ENCODE results near the gene TNFSF15.

TNFSF15 gene

DNA sequence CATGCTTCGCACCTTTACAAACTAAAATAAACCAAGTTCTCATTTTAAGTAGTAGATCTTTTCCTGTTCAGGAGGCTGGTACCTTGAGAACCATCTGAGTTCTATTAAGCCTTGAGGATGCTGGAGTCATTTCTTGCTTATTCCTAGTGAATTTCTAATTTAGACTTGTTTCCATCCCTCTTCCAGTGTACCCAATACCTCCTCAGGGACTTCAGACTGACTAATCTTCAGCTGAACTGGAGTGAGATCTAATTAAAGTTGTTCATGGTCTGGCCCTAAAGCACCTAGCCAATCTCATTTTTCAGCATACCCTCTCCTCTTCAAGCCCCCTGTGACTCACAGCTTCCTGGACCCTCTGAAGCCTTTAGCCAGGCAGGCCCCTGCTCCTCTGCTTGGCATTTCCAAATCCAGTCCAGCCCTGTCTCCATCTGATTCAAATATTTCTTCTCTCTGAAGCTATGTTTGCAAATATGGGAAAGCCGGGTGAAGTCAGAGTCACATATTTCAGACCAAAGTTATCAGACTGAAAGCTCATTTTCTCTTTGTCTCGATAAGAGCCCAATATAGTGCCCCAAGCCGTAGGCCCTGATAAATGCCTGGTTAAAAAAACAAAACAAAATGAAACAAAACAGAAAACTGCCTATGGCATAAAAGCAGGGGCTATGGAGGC lies 19.4 kb upstream of the TNFSF15 start:
- DNase-seq (ENCODE audit: low read depth) = peak; percentile 44

DNA sequence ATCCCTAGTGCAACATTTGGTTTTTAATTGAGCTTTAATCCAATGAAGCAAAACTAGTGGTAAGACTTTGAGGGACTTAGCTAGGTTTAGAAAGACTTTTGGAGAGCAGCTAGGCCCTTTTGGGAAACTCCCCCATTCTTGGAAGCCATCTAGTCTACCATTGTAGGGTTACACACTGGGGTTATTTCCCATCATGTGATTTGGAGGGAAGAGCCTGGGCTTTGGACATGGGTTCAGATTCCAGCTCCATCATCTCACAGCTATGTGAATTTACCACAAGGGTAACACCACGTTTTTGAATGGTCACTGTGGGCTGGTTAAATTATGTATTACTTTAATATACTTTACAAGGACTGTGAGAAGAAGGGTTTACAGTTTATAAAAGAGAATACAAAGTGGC lies 18.3 kb upstream of the TNFSF15 start:
- DNase-seq (ENCODE audit: low read depth) = peak; percentile 67

DNA sequence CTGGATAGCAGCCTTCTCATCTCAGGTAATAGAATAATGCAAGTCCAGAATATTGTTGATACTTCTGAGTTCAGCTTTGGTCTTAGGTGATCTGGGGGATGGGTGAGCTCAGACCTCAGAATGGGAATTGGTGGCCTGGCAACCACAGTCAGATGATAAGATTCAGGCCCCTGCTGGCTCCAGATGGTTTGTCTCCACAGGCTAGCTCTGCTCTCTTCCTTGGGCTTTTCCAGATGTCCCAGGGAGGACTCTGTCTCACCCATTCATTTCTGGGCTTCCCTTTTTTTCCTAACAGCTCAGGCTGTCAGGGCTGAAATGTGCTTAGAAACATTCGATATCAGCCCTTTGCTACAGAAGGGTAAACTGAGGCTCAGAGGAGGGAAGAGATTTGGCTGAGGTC lies 17.6 kb upstream of the TNFSF15 start:
- no peak for DNase-seq (ENCODE audit: low read depth)

- no peak for DNase-seq (ENCODE audit: low read depth)
Measured at GRCh38 chr9:114822708-114823107, 16.9 kb upstream of the TNFSF15 start.

GRCh38 chr9:114820776-114821501 lies 15.1 kb upstream of the TNFSF15 start:
- DNase-seq (ENCODE audit: low read depth) = peak; percentile 53

DNA sequence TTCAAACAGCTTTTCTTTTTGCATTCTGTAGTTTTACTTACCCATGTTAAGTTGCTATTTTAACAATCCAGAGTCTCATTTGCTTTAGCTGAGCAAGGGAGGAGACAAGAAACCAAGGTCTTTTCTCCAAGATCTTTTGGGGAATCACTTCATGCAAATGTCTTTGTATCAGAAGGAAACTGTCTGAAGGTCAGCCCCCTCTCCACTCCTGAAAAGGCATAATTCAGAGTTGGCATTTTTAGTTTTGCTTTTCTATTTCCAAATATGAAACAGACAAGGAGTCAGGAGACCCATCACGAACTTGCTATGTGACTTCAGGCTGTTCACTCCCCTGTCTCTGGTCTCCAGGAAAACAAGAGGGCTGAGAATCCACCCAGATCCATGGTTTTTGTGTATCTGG lies 12.3 kb upstream of the TNFSF15 start:
- no peak for DNase-seq (ENCODE audit: low read depth)

DNA sequence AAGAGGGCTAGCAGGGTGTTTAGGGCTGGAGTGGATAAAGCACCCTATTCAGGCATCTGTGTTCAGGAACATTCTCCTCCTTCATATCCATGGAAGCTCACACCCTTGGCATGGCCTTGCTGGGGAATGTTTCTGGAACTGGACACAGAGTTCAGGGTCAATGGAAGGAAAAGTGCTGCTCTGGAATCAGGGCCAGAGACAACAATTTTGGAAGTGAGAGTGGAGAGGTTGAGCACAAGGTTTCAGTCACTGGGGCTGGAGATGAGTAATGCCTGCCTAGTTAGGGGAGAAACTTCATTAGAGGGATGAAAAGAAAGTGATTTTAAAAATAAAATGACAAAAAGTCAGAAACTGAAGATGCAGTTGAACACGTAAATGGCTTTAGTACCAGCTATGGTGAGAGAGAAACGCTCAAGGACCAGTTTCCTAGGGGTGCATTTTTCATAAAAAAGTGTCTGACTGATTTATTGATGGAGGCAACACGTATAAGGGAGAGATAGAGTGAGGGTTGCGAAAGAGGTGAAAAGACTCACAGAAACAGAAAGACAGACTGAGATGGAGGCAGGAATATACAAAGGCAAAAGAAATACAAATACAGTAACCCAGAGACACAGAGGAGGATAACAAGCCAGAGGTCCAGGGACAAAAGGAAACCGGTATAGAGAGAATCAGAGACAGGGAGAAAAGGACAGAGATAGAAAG lies 8.0 kb upstream of the TNFSF15 start:
- no peak for DNase-seq (ENCODE audit: low read depth)

DNA sequence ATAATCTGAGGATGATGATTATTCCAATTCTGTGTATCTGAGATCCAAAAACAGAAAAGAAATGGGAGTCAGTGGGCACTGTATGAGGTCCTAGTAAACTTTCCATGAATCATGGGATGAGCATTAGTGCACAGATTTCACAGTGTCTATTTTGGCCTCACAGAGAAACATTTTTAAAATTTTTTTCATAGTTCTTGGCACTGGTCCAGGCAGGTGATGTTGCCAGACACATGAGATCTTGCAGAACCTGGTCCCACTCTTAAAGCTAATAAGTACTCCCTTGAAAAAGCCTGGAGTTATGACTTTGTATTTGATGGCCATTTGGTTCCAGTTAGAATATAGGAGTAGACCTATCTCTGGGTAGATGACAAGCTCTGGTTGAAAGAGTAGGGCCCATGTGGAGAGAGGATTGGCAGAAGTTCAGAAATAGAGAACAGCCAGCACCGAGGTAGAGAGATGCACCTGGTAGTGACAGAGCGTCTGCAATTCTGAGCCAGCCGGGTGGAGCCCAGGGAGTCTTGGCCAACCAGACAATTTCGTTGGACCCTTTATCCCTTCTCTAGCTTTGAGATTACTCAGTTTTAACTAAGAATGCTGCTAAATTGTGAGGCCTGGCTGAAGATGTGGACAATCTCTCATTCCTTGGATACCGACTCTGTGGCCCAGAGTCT lies 6.3 kb upstream of the TNFSF15 start:
- DNase-seq (ENCODE audit: low read depth) = no peak

DNA sequence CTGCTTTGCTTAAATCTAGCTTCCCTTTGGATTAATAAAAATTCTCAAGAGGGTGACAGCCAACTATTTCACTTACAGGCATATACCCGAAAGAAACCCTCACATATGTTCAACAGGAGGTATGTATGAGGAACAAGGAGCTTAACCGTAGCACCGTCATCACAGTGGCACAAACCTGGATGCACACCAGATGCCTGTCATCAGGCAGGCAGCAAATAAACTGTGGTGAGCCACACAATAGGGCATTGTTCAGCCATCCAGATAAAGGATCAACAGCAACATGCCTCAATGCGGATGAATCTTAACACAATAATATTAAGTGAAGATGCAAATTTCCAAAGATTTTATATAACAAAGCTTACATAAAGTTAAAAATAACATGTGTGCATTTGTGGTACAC lies 5.5 kb upstream of the TNFSF15 start:
- no peak for DNase-seq (ENCODE audit: low read depth)

GRCh38 chr9:114810614-114811013 lies 4.8 kb upstream of the TNFSF15 start:
- peak; percentile 75 for DNase-seq (ENCODE audit: low read depth)

GRCh38 chr9:114806526-114806900 lies 674 bp upstream of the TNFSF15 start:
- DNase-seq (ENCODE audit: low read depth) = no peak

- peak; percentile 60 for DNase-seq (ENCODE audit: low read depth)
Measured at GRCh38 chr9:114804505-114804904, 1.3 kb downstream of the TNFSF15 start.

- no peak for DNase-seq (ENCODE audit: low read depth)
Measured at GRCh38 chr9:114803479-114804265, 2.2 kb downstream of the TNFSF15 start.

- DNase-seq (ENCODE audit: low read depth) = no peak
Measured at GRCh38 chr9:114799925-114800324, 5.9 kb downstream of the TNFSF15 start.

DNA sequence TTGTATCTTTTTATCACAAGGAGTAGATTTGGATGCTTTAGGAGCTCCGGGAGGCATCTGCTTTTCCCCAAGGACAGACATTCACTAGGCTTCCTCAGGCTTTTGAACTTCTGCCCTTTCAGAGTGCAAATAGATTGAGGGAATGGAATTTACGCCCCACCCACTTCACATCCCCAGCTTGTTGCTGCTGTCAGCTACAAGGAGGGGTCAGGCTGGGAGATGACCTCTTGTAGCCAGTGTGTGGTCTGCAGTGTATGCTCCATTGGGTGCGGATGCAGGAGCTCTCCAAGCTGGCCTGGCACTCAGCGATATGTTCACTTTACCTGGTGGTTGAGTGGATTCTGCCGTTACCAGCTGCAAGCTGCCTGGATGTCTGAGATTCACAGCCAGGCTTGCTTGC lies 6.4 kb downstream of the TNFSF15 start:
- no peak for DNase-seq (ENCODE audit: low read depth)

DNA sequence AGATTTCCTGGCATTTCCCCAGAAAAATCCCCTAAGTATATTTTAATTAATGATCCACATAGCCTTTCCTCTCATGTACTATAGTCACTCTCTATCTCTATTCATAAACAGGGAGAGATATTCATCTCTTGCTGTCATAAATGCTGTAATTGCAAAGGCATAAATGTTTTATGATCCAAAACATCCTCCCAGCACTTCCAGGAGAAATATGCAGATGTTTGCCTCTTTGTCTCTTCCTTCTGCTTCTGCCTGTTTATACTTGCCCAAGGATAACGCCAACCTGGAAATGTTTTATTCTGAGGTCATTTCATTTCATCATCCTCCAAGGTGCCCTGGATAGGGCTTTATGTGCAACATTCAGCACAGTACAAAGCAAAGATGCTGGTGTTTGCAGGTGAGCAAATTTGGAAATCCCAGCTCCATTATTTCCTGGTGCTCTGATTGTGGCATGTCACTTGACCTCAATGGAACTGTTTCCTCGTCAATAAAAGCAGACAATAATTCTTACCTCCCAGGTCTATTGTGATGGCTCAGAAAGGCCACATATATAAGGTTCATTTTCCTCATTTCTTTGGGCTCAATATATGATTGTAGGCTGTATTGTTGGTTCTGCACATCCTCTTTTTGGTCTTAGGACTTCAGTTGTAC lies 6.9 kb downstream of the TNFSF15 start:
- DNase-seq (ENCODE audit: low read depth) = no peak

DNA sequence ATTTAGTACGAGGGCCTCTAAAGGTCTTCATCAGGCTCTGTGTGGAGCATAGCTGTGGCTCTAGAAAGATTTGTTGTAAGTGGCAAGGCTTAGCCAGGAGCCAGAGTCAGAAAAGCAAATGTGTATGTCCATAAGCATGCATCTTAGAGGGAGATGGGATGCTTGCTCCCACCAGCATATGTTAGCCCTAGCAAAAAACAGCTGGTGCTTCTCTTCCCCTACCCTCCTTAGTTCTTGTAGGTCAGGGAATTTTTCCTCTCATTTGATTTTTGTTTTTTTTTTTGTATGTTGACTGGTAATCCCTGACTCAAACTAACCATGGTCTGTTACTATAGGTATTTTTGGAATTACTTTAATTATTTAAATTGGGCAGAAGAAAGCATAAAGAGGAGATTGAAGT lies 7.7 kb downstream of the TNFSF15 start:
- no peak for DNase-seq (ENCODE audit: low read depth)

- no peak for DNase-seq (ENCODE audit: low read depth)
Measured at GRCh38 chr9:114792396-114792795, 13.4 kb downstream of the TNFSF15 start.

DNA sequence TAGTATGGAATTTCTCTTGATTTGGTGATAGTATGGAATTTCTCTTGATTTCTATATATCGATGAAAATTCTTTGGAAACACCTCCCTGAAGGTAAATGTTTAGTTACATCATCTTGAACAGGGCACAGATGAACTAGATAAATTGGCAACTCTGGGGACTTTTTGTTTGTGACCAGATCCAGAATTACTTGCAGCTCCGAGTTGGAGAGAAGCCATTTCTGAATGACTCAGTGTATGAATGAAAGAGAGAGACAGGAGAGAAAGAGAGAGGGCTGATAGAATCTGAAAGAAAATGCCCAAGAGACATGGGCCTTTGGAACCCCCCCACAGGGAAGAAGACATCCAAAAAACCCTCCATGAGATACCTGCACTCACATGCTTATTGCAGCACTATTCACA lies 14.1 kb downstream of the TNFSF15 start:
- no peak for DNase-seq (ENCODE audit: low read depth)

DNA sequence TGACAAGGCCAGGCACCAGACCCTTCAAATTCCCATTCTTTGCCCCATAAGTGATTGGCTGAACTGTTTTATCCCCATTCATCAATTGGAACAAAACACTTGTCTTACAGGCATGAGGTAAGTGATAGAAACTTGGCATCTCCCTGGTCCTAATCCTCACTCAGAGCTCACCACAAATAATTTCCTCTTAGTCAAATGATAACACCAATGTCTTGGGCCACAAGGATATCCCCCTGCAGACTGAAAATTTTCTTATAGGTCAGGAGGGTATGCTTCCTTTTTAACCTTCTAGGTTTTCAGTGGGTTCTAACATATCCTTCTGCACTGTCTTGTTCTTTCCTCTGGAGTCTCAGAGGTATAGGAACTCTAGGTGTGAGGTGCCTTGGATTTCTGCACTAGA lies 14.5 kb downstream of the TNFSF15 start:
- DNase-seq (ENCODE audit: low read depth) = no peak

- DNase-seq (ENCODE audit: low read depth) = no peak
Measured at GRCh38 chr9:114790521-114790920, 15.3 kb downstream of the TNFSF15 start.

All from fibroblast of gingiva (primary cell).